Embryonic facial prominence (tissue), 1 donor: ENCODE measurements around the gene DNMBP.

ENCODE experiments used
- DNase-seq: peaks from one replicate; pipeline ENCODE4 v3.0.0-alpha.2; 2016; ENCODE audit errors: extremely low spot score

Gene DNMBP

DNA sequence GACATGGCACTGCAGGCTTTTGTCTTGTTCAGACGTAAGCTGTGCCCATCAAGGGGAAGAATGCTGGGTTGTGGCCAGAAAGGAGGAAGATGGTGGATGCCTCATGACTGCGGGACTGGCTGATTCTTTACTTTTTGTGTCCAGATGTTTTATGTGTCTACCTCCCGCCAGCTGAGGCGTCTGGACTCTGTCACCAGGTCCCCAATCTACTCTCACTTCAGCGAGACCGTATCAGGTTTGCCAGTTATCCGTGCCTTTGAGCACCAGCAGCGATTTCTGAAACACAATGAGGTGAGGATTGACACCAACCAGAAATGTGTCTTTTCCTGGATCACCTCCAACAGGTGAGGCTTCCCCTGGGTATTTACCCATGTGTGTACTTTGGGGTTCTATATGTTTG is 173.8 kb downstream of the DNMBP start:
- no peak for DNase-seq

DNA sequence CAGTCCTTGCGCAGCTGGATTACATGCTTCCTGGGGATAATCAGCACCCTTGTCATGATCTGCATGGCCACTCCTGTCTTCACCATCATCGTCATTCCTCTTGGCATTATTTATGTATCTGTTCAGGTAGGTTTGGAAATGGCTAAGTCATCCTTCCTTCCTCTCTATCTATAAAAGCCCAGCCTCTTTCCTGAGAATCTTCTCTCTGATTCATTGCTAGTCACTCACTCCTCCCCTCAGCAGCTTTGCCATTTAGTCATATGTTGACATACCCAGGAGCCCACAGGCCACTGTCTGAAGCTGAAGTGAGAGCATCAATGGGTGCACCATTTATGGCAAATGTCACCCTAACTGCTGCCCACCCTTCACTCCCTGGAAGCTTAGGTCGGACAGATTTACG is 175.3 kb downstream of the DNMBP start:
- DNase-seq, result no peak

DNA sequence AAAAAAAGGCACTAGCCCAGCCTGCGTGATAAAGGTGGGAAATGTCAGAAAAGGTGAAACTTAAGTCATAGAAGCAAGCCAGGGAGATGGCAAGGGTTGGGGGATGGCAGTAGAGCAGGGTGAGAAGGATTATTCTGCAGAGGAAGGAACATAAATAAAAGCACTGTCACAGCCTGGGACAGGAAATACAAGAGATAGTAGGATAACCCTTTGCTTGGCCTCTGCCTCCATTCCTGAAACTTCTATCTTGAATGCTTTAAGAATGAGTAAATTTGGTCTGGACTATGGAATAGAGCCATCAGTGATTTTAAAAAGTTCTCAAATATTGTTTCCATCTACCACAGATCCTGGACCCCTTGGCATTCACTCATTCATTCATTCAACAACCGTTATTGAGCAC is 177.3 kb downstream of the DNMBP start:
- DNase-seq, result no peak

DNA sequence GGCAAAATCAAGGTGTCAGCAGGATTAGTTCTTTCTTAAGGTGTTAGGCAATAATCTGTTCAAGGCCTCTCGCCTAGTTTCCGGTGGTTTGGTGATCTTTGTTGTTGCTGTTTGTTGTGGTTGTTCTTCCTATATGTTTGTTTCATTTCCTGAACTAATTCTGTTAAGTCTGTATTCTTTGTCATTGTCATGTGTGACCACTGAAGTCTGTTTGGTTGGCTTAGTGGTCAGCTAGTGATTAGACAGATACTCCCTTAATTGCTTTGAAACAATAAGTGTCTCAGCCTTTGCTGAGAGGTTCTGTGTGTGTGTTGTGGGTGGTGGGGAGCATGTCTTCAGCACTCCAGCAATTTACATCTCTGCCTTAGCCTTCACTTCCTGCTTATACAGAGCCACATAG is 181.3 kb downstream of the DNMBP start:
- DNase-seq, result no peak

- DNase-seq, result no peak
Measured at GRCh38 chr10:99827936-99828335, 181.8 kb downstream of the DNMBP start.
